Stimulated activated CD8-positive, alpha-beta memory T cell treated with anti-CD3 and anti-CD28 coated beads, Interleukin-7, amount 100 ng/mL, for 4 hours (primary cell): ENCODE results near the gene PLK5.

Source experiments
- DNase-seq, 2 donors: peaks; one replicate each; pipeline ENCODE4 v3.0.0-alpha.2; 2020; ENCODE audit warnings: low read depth in 2 of 2

Gene PLK5

DNA sequence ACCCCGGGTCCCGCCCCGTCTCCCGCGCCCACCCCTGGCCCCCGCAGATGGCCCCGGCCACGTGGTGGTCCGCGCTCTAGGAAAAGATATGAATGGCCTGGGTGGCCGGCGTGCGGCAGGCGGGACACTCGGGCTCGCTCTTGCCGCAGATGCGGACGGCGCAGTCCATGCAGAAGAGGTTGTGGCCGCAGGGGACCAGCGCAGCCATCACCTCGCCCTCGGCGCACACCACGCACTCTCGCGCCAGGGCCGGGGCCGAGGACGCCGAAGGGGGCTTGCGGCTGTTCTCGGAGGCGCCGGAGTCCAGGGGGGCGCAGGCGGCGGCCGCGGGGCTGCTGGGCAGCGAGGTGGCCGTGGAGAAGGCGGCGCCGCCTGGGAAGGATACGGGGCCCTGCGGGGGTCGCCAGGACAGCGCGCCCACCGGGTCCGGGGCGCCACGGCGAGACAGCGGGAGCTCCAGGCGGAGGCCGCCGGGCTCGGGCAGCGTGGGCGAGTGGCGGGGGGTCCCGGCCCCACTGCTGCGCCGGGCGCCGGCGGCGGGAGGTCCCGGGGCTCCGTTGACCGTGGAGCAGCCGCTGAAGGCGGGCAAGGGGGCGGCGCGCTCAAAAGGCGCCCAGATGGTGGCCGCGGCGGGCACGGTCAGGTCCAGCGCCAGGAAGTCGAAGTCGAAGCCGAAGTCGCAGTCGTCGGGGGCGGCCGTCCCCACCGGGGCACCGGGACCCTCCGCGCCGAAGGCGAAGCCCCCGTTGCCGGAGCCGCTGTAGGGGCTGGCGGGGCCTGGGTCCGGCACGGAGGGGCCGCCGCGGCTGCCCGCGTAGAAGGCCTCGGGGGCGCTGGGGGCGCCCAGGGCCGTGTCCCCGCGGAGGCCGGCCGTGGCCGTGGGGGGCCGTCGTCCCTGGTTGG, 31.9 kb downstream of the PLK5 start:
- no peak for DNase-seq

DNA sequence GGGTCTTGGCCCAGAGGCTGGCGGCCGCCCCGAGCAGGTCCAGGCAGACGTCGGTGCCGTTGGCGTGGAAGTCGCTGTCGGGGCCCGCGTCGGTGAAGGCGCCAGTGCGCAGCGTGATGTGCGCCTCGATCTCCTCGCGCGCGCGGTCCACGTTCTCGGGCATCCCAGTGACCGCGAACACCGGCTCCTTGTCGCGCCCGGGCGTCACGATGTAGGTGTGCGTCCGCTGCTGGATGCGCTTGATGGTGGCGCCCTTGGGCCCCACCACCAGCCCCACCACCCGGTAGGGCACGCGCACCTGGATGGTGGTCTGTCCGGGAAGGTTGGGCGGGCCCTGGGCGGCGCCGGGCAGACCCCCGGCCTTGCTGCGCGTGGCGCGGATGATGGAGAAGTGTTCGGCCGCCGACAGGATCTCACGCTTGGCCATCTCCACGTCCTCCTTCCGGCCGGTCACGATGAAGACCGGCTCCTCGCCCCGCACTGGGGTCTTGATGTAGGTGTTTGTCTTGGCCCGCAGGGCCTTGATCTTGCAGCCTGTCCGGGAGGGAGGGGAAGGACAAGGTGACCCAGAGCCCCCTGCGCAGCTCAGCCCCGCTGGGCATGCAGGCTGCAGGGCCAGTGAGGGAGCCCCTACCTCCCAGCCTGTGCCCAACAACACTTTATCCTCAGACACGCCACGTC, 32.7 kb downstream of the PLK5 start:
- no peak for DNase-seq

GRCh38 chr19:1558552-1558951, 34.7 kb downstream of the PLK5 start:
- no peak for DNase-seq

DNA sequence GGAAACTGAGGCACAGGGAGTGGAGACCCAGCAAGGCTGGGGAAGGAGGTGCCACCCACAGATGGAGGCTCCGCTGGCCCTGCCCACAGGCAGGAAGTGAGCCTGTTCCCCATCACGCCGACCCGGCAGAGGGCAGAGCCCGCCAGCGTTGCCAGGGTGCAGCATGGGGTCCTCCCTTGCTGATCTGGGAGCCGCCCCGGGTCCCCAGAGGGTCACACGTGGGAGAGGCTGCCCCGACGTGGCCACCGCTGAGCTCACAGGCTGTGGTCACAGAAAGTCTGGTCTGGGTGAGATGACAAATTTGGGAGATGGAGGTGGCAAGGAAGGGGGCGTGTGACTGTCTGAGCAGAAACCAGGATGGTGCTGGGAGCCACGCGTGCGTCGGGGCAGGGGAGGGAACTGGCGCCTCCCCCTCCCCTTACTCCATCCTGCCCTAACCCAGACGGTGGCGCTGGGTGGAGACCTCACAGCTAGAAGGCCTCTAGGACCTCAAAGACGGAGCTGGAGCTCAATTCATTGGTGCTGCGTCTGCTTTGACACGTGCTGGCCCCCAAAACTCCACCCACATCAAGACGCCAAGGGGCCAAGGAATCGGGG, 36.5 kb downstream of the PLK5 start:
- DNase-seq, result no peak

DNA sequence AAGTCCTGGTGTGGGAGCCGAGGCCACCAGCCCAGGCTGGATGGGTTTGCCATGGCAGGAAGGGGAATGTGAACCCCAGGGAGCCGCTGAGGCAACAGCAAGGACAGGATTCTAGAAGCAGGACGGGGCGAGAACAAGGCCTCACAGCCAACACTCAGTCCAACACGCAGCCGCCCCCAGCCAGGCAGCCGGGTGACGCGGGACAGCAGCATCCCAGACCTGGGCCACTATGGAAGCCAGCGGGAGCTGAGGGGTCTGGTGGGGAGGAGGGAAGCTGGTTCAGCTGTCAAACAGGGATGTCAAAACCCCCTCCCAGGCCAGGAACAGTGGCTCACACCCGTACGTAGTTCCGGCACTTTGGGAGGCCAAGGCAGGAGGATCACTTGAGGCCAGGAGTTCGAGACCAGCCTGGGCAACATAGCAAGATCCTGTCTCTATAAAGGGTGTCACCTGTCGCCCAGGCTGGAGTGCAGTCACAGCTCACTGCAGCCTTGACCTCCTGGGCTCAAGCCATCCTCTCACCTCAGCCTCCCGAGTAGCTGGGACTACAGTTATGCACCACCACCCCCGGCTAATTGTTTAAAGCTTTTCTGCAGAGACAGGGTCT, 37.5 kb downstream of the PLK5 start:
- no peak for DNase-seq

DNA sequence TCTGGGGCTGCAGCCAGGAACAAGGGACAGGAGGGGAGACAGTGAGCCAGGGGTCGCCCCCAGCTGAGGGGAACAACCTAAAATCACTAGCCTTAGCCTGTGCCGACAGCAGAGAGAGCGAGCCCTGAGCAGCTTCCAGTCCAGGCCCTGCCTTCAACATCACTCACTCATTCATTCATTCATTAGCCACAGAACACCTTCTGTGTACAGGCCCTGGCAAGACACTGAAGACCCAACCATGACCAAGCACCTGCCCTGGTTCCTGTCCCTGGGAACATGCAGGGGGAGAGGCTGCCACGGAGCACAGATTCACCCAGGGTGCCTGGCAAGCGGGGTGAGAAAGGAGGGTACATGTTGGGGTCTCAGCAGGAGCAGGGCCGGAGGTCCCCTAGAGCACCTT, 39.4 kb downstream of the PLK5 start:
- DNase-seq, result no peak

DNA sequence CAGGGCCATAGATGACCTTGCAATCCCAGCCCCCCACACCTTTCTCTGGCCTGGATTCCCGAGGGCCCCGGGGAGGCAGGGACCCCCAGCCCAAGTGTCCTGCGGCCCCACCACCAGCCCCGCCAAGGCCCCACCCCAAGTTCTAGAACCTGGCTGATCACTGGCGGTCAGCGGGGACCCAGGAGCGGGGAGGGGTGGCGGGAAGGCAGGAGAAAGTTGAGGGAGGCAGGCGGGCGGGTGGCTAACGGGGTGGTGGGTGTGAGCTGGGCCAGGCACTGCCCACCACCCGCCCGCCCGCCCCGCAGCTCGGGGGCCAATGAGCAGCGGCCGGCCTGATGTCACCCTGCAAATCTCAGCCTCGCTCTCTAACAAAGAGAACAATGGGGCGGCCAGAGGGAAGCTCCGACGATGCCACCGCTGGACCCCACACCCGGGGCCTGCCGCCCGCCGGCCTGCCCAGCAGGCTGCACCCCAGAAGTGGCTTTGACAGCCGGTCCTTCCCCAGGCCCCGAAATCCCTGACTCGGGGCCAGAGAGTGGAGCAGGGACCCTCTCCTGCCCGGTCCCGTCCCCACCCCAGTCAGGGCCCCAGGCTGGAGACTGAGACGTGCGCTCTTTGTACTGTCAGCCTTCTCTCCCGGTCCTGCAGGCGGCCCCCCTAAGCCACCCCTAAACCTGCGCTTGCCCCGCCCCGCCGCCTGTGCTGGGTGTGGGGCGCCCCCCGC, 42.7 kb downstream of the PLK5 start:
- no peak for DNase-seq

DNA sequence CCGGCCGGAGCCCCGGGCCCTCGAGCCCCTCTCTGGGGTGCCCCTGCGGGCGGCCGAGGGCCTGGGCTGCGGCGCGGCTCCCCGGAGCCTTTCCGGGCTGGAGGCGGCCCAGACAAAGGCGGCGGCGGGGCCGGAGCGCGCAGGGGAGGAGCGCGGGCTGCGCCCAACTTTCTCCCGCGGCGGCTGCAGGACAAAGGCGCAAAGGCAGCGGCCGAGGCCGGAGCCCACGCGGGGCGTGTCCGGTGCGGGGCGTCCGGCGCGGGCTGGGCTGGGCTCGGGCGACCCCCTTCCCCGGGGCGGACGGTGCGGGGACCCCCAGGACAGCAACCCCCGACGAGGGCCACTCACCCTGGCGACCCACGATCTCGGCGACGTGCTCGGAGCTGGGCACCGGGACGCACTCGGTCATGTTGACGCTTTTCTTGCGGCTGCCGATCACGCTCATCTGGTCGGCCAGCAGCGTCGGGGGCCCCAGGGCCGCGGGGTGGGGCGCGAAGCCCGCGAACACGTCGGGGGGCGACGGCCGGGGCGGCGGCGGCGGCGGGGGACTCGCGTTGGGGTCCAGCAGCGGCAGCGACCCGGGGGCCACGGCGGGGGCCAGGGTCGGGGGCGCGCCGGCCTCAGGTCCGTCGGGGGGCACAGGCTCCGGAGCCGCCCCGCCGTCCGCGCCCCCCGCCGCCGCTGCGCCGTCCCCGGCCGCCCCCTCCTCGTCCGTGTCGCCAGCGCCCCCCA, 43.4 kb downstream of the PLK5 start:
- no peak for DNase-seq

DNA sequence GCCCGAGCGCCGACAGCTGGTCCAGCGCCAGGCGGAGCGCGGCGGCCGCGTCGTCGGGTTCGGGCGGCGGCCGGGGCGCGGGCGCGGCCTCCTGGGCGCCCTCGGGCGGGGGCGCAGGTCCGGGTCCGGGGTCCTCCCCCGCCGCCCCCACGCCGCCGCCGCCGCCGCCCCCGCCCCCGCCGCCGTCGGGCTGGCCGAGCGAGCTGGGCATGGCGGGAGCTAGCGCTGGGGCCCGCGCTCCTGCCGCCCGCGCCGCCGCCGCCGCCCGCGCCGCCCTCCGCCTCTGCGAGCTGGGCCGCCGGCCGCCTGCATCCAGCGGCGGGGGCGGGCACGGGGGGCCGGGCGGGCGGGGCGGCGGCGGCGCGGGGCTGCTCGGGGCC, 44.0 kb downstream of the PLK5 start:
- DNase-seq, result no peak

DNA sequence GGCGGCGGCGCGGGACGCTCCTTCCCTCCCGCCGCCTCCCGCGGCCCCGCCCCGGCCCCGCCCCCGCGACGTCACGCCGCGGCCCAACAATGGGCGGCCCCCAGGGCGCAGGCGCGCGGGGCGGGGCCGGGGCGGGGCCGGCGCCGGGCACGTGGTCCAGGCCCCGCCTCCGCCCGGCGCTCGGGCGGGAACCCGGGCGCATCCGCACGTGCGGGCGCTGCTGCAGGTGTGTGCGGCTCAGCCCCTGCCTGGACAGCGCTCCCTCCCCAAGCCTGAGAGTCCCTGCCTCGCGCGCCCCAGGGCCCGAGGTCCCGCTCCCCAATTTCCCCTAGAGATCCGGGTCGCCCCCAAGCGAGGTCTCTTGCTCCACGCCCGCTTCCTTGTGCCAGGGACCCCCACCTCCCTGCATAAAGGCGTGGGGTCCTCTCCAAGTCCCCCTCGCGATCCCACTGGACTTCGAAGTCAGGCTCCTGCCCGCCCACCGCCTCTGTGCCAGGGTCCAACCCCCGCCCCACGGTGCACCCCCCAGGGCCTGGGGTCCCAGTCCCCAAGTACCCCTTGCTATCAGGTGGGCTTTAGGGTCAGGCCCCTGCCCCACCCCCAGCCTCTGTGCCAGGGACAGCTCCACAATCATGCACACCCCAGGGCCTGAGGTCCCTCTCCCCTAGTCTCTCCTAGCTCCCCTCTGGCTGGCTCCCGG, 44.6 kb downstream of the PLK5 start, which contains the start of gene MEX3D:
Gene MEX3D, minus strand, starts transcription at position 6 of the 700 bp plus-strand sequence. CDS start 267 bp downstream, outside the sequence.
- DNase-seq, result peak; percentile 48 to 77

DNA sequence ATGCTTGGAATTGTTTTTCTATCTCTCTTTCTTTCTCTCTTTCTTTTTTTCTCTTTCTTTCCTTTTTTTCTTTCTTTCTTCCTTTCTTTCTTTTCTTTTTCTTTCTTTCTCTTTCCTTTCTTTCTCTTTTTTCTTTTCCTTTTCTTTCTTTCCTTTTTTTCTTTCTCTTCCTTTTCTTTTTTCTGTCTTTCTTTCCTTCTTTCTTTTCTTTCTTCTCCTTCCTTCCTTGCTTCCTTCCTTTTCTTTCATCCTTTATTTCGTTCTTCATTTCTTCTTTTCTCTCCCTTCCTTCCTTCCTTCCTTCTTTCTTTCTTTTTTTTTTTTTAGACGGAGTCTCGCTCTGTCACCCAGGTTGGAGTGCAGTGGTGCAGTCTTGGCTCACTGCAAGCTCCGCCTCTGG, 46.1 kb downstream of the PLK5 start:
- DNase-seq, result no peak

GRCh38 chr19:1570836-1571235, 47.0 kb downstream of the PLK5 start:
- no peak for DNase-seq

GRCh38 chr19:1571358-1571757, 47.5 kb downstream of the PLK5 start:
- no peak for DNase-seq

GRCh38 chr19:1572795-1573194, 48.9 kb downstream of the PLK5 start:
- no peak for DNase-seq

GRCh38 chr19:1574354-1575136, 50.7 kb downstream of the PLK5 start:
- DNase-seq, result no peak

- DNase-seq, result no peak
Measured at GRCh38 chr19:1575323-1576241, 51.7 kb downstream of the PLK5 start.

DNA sequence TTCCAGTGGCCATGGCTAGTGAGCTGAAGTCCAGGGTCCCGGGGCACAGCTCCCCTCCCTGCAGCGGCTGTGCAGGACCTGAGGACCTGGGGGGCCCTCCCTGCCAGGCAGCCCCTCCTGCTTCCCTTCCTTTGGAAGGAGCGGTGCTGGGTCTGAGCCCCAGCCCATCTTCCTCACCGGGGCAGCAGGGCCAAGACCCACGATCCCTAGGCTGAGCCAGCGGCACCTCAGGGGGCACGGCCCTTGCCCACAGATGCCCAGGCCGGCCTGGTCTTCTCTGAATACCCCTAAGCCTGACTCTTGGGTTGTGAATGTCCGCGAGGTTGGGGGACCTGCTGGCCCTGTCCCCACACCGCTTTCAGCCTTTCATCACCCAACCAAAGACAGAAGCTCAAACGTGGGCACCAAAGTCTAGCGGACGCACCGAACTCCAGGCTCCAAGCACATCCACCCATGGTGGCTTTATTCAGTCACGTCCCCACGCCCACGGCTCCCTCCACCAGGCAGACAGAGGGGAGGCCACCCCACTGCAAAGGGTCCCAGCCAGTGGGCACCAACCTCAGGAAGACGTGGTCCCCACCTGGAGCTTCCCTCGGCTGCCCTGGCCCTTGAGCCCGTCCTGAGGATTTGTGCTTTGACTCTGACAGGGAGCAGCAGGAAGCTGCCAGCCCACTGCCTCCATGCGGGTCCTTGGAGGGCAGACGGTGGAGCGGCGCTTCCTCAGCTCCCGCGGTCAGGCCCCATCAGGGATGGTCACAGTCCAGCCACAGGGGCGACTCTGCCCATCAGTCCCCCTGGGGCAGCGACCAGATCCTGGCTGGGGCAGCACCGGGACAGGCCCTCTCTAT, 52.6 kb downstream of the PLK5 start:
- no peak for DNase-seq
